GM20431 (cell line): ENCODE data around the gene CRLF3.
"Not testable (repeated sequence)": the region's sequence is repeated elsewhere in the genome, so short reads cannot be mapped to it uniquely, and the experiment has no call there.

Experiments
- in situ Hi-C: fragments of 300-500 bp; cut with MseI, MboI; formaldehyde crosslinking; loops from one replicate; pipeline ENCODE4 v1.15.0; 2020; ENCODE audit warnings: low sequenced_read_pairs; ENCODE audit not compliant: unreplicated experiment

The CRLF3 gene

DNA sequence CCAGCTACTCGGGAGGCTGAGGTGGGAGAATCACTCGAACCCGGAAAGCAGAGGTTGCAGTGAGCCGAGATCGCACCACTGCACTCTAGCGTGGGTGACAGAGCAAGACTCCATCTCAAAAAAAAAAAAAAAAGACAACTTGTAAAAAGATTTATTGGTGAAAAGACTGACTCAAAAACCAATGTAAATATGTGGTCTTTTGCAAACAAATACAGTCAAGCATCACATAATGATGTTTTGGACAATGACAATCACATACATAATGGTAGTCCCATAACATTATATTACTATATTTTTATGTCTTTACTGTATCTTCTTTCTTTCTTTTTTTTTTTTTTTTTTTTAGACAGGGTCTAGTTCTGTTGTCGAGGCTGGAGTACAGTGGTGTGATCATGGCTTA lies 8.3 kb downstream of the CRLF3 start:
- in situ Hi-C loops, result no loop called here

- in situ Hi-C loops, result not testable (repeated sequence)
These were observed 9.6 kb downstream of the CRLF3 start for GRCh38 chr17:30814860-30815259.

DNA sequence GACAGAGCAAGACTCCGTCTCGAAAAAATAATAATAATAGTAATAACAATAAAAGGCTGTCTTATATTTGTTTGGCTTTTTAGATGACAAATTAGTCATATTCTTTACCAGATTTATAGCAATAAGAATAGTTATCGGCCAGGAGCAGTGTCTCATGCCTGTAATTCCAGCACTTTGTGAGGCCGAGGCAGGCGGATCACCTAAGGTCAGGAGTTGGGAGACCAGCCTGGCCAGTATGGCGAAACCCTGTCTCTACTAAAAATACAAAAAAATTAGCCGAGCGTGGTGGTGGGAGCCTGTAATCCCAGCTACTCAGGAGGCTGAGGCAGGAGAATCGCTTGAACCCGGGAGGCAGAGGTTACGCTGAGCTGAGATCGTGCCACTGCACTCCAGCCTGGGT lies 10.3 kb downstream of the CRLF3 start:
- in situ Hi-C loops, result not testable (repeated sequence)

GRCh38 chr17:30812218-30813177 lies 12.0 kb downstream of the CRLF3 start:
- in situ Hi-C loops, result no loop called here

GRCh38 chr17:30809867-30810266 lies 14.6 kb downstream of the CRLF3 start:
- in situ Hi-C loops, result no loop called here

- in situ Hi-C loops, result no loop called here
These were observed 15.7 kb downstream of the CRLF3 start for GRCh38 chr17:30808785-30809286.

GRCh38 chr17:30807896-30808295 lies 16.6 kb downstream of the CRLF3 start:
- in situ Hi-C loops, result no loop called here

DNA sequence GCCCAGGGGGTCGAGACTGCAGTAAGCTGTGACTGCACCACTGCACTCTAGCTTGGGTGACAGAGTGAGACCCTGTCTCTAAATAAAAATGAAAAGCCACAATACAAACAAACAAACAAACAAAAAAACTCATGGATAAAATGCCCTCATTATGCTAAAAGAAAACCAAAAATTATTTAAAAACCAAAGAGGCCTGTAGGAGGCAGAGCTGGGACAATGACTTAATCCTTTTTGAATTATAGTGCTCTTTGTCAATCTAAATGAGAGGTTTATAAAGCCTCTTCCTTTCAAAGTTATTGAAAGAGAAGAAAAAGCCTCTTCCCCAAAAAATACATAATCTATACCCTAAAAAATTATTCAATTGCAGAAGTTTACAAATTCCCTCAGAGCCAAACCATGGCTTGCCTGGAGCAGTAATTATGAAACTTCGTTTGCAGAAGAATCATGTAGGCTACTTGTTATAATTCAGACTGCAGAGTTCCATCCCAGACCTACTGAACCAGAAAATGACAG lies 18.5 kb downstream of the CRLF3 start:
- in situ Hi-C loops, result no loop called here

GRCh38 chr17:30801671-30802070 lies 22.8 kb downstream of the CRLF3 start:
- in situ Hi-C loops, result no loop called here

DNA sequence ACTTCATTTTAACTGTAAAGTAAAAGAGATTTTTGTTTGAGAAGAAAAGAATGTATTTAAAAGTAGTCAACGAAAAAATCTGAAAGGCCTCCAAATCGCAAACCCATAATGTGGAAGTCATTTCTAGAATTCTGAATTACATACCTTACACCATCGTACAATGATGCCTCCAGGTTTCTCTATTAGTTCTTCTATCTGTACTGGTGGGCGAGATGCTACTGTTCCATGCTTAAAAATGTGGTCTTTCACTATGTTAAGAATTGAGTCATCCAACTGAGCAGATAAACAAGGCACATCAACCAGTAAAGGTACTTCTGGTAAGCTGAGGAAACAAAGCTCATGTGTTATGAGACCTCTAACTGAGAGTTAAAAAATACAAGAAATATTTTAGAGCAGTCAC lies 28.5 kb downstream of the CRLF3 start:
- in situ Hi-C loops, result no loop called here

DNA sequence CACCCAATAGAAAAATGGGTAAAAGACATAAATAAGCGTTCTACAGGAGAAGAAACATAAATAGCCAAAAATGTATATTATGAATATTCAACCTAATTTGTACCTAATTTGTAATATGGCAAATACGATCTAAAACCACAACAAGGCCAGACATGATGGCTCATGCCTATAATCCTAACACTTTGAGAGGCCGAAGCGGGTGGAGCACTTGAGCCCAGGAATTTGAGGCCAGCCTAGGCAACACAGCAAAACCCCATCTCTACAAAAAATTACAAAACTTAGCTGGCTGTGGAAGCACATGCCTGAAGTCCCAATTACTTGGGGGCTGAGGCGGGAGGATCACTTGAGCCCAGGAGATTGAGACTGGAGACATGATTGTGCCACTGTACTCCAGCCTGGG lies 30.1 kb downstream of the CRLF3 start:
- in situ Hi-C loops, result no loop called here

DNA sequence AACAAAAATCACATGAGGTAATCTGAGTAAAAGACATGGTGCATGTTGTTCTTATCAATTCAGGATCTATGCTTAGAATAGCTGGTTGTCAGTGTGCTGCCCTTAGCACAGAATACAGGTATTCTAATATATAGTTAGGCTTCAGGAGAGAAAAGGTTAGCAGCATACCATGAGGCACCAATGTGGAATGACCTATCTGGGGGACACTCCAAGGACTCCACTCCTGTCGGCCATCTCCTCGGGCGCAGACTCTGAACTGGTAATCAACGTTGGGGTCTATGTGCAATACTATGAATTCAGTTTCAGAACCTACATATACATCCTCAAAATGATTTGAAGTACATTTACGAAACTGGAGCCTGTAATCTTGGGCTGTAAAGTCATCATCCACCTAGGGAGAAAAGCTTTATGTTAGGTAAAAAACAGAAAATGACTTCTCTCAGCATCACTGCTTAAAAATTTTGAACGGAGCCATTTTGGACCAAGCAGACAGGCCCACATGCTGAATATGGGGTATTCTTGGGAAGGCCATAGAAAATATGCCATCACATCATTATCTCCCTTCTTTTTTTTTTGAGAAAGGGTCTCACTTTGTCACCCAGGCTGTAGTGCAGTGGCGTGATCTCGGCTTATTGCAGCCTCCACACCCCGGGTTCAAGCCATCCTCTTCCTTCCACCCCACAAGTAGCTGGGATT lies 31.1 kb downstream of the CRLF3 start:
- in situ Hi-C loops, result no loop called here

- in situ Hi-C loops, result no loop called here
These were observed 34.2 kb downstream of the CRLF3 start for GRCh38 chr17:30790279-30790678.

DNA sequence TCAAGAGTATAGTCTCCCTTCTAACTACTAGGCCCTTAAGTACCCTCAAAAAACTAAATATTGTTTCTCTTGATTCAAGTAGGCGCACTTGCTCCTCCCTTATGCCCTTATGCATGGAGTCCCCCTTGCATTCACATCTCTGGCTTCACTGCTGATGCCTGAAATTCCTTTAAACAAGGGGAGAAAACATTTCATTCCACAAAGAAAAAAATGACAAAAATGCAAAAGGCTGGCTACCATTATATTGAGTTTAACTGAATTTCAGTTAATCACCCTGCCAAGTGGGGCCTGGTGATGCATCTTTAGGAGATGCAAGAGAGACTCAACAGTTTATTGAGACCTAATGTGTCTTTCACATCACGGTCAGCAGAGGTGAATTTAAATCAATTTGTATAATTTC lies 35.6 kb downstream of the CRLF3 start:
- in situ Hi-C loops, result no loop called here

GRCh38 chr17:30782206-30782605 lies 42.3 kb downstream of the CRLF3 start:
- in situ Hi-C loops, result no loop called here

- in situ Hi-C loops, result no loop called here
These were observed 44.1 kb downstream of the CRLF3 start for GRCh38 chr17:30780343-30780742.

GRCh38 chr17:30768771-30769170 lies 55.7 kb downstream of the CRLF3 start:
- in situ Hi-C loops, result not testable (repeated sequence)

DNA sequence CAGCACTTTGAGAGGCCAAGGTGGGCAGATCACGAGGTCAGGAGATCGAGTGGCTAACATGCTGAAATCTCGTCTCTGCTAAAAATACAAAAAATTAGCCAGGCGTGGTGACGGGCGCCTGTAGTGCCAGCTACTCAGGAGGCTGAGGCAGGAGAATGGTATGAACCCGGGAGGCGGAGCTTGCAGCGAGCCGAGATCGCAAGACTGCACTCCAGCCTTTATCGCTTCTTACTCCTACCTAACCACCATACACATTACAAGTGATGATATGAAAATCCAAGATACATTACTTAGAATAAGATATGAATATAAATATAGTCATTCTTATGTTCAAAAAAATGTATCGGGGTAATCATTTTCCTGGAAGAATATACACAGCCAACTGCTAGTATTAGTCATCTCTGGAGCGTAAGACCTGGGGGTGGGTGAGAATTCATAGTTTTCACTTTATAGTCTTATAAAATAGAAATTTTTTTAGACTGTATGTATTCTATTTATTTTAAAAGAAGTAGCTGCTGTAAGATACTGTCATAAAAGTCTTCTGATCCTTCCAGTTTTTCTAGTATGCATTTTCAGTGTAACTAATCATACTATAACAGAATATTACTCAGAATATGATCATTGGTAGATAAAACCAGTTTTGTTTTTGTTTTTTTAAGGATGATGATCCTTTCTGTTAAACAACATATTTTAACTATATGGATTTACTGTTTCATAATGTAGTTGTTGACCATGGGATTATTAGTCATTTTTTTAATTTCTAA lies 56.7 kb downstream of the CRLF3 start:
- in situ Hi-C loops, result not testable (repeated sequence)

DNA sequence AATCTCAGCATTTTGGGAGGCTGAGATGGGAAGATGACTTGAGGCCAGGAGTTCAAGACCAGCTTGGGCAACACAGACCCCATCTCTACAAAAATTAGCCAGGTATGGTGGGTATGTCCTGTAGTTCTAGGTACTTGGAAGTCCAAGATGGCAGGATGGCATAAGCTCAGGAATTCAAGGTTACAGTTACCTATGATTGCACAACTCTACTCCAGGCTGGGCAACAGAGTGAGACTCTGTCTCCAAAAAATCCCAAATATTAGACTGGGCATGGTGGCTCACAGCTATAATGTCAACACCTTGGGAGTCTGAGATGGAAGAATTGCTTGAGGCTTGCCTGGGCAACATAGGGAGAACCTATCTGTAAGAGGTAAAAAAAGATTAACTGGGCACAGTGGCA lies 63.4 kb downstream of the CRLF3 start:
- in situ Hi-C loops, result no loop called here

- in situ Hi-C loops, result not testable (repeated sequence)
These were observed 71.2 kb downstream of the CRLF3 start for GRCh38 chr17:30753291-30753690.
